CD4-positive, alpha-beta T cell treated with Interleukin-4 for 1 hour (primary cell): ENCODE data around the gene GPR35.
"Not testable (repeated sequence)": the region's sequence is repeated elsewhere in the genome, so short reads cannot be mapped to it uniquely, and the experiment has no call there.

Experiments used
- DNase-seq, 2 donors: peaks; one replicate each; pipeline ENCODE4 v3.0.0-alpha.2; 2020 to 2022

Gene GPR35

GRCh38 chr2:240603081-240603835, 22.0 kb upstream of the GPR35 start:
- DNase-seq: no peak

GRCh38 chr2:240603846-240604245, 21.4 kb upstream of the GPR35 start:
- DNase-seq: no peak

GRCh38 chr2:240604291-240604938, 20.9 kb upstream of the GPR35 start:
- DNase-seq: peak in 1 of 2 donors; percentile 42

- no peak for DNase-seq
Measured at GRCh38 chr2:240604939-240605716, 20.2 kb upstream of the GPR35 start.

- no peak for DNase-seq
Measured at GRCh38 chr2:240605867-240606743, 19.2 kb upstream of the GPR35 start.

GRCh38 chr2:240611601-240612210, 13.6 kb upstream of the GPR35 start:
- DNase-seq: peak in 1 of 2 donors; percentile 39

- DNase-seq: no peak
Measured at GRCh38 chr2:240613781-240614180, 11.5 kb upstream of the GPR35 start.

GRCh38 chr2:240614391-240614790, 10.9 kb upstream of the GPR35 start:
- DNase-seq: no peak

- no peak for DNase-seq
Measured at GRCh38 chr2:240615396-240615795, 9.9 kb upstream of the GPR35 start.

GRCh38 chr2:240615820-240616547, 9.3 kb upstream of the GPR35 start:
- DNase-seq: no peak

GRCh38 chr2:240616860-240617666, 8.2 kb upstream of the GPR35 start:
- DNase-seq: not testable (repeated sequence)

GRCh38 chr2:240618776-240619175, 6.5 kb upstream of the GPR35 start:
- DNase-seq: no peak

GRCh38 chr2:240619506-240620148, 5.7 kb upstream of the GPR35 start:
- no peak for DNase-seq

GRCh38 chr2:240620149-240620731, 5.0 kb upstream of the GPR35 start:
- no peak for DNase-seq

- no peak for DNase-seq
Measured at GRCh38 chr2:240620859-240621258, 4.4 kb upstream of the GPR35 start.

GRCh38 chr2:240622060-240622411, 3.2 kb upstream of the GPR35 start:
- no peak for DNase-seq

GRCh38 chr2:240622531-240623235, 2.6 kb upstream of the GPR35 start:
- DNase-seq: peak; percentile 53 to 67

- DNase-seq: no peak
Measured at GRCh38 chr2:240623531-240624010, 1.7 kb upstream of the GPR35 start.
